CD1c-positive myeloid dendritic cell (primary cell): ENCODE data around the gene KRT2.
"Not testable (repeated sequence)": the region's sequence is repeated elsewhere in the genome, so short reads cannot be mapped to it uniquely, and the experiment has no call there.

ENCODE experiments used
- DNase-seq: peaks from one replicate; pipeline ENCODE4 v3.0.0-alpha.2; 2016; ENCODE audit errors: extremely low spot score

The KRT2 gene

DNA sequence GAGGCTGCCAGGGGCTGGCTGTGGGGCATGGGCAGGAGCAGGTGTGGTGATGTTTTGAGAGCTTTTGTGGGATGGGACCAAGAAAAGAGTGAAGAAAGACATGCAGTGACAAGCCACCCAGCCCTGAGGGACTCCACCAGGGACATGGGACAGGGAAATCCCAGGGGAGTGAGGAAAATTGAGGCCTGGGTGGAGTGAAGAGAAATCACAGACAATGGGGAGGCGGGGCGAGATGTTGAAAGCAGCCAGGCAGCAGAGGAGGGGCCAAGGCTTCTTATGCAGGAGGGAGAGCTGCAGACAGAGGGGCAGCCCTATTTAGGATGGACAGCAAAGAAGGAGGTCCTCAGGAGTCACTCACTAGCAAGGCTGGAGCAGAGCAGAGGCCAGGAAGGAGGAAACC lies 32.4 kb upstream of the KRT2 start:
- no peak for DNase-seq

DNA sequence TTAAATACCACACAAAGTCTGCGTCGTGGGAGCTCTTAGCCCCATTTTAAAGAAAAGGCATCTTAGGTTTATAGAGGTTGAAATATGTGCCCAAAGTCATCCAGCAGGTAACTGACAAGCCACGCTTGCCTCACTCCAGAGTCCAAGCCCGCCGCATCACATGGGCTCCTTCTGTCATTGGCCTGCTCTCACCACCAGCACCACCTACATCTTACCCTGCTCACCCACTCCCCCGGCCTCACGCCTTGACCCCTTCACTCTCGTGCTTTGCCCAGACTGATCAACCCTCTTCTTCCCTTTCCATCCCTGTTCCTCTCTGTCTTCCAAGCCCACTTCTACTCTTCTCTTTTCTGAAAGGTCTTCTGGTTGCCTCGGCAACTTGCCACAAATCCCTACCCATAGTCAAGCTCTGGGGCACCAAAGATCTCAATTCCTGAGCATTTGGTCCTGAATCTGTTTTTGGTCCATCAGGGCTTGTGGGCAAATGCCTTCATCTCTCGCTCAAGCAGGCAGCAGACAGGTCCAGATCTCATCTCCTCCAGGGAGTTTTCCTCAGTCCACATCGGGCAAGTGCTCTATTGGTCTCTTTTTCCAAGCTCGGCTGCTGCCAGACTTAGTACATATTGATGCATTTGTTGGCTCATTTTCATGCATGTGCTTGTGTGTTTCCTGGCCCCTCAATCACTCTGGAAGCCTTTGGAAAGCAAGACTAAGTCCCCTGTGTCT lies 31.7 kb upstream of the KRT2 start:
- DNase-seq: no peak

DNA sequence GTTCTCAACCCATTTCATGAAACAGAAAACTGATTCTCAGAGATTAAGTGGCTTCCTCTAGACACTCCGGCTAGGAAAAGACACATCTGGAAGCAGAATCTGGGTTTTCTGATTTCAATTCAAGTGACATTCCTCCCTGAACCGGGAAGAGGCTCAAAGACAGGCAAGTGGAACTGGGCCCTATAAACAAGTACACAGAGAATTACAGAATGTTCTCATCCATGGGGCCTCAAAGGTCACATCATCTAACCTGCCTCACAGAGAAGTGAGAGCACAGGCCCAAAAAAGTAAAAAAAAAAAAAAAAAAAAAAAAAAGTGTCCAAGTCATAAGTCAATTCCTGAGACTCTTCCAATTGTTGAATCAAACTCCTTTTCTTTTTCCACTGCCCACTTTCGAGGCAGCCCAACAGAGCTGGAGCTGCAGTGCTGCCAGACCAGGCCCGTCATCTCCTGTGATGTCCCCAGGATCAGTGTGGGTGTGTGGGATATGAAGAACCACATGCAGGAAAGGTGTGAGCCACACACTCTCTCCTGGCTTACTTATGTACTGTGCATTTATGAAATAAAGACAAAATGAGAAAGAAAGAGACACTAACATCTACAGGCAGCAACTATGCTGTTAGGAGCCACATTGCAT lies 31.0 kb upstream of the KRT2 start:
- no peak for DNase-seq

- no peak for DNase-seq
These were observed 30.3 kb upstream of the KRT2 start for GRCh38 chr12:52682381-52682660.

GRCh38 chr12:52681526-52682380 lies 29.7 kb upstream of the KRT2 start:
- no peak for DNase-seq

DNA sequence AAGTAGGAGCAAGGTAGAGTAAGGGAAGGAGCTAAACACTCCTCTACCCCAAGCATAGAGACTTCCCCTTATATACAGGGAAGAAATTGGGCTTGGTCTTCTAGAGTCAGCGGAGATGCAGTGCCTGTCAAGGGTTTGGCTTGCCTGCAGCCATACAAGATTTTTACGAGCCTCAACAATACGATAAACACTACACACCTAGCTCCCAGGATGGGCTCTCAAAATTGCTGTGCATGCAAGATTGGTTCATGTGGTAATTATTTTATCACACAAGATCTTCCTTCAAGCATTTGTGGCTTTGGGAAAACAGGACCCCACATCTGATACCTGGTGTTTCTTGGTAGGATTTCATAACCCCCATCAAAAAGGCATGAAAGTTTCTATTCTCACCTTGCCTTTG lies 28.4 kb upstream of the KRT2 start, which contains the start of gene KRT1:
KRT1 (minus strand) TSS at position 45 of the 400 bp plus-strand sequence. CDS start 59 bp downstream, outside the sequence.
- no peak for DNase-seq

- no peak for DNase-seq
These were observed 27.9 kb upstream of the KRT2 start for GRCh38 chr12:52679875-52680274.

DNA sequence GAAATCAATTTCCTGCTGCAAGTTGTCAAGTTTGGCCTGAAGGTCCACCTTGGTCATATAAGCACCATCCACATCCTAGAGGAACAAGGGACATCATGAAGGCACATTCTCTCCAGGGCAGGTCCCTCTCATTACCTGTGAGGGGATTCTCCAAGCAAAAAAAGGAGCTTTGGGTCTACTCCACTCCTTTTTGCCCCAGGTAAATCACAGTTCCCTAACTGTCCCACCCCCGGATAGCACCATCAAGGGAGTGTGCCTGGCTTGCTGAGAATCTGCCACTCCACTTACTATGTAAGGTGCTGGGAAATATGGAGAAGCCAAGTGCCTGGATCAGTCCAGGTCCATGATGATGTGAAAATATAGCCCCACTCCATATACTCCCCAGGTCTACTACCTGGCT lies 25.7 kb upstream of the KRT2 start:
- no peak for DNase-seq

DNA sequence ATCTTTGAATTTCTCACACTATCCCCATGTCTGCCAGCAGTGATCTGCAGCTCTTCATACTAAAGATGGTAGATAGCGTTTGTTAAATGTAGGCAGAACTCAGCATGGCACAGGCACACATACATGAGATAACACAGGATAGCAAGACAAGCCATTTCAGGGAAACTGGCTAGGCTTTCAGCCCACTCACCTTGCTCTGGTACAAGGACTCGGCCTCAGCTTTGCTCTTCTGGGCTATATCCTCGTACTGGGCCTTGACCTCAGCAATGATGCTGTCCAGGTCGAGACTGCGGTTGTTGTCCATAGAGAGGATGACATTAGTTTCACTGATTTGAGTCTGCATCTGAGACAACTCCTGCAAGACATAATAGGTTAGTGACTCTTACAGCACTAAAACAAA lies 25.1 kb upstream of the KRT2 start:
- DNase-seq: no peak

- no peak for DNase-seq
These were observed 24.2 kb upstream of the KRT2 start for GRCh38 chr12:52676163-52676562.

GRCh38 chr12:52675301-52675701 lies 23.3 kb upstream of the KRT2 start:
- DNase-seq: no peak

DNA sequence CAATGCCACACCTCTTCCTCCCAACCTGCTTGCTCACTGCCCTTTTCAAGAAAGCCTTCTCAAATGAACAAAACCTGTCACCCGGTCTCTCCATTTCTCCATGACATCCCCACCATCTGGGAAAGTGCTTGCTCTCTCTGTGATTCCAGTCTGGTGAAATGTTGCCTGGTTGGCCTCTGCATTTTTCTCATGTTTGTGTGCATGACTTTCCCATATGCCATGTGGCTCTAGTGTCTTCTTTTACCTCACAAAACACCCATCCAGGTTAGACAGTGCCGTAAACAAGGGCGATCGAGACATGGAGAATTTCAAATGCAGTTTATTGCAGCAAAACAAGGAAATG lies 22.4 kb upstream of the KRT2 start:
- no peak for DNase-seq

DNA sequence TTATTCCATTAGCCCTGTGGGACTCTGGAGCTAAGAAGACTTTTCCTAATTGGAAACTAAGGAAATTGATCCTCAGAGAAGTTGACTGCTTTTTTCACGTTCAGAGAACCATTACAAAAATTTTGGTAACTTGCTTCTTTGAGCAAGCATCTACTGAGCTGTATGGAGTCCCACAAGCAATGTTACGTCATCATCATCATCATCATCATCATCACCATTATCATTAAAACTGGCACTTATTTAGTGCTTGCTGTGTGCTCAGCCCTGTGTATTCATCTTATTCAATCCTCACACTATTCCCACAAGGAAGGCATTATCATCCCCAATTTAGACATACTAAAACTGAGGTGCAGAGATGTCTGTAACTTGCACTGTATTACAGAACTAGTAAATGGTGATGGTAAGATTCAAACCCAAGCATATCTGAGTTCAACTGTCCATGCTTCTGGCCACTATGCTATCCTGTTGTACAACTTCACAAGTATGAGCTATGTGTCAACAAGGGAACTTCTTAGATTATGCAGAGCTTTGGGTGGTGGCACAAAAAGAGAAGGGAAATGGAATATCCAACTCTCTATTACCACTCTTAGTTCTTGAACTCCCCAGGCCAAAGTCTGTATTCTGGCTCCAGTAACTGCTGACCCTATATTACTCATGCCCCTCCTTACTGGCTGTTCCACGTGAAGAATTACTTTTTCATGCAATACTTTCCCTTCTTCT lies 21.9 kb upstream of the KRT2 start:
- no peak for DNase-seq

- DNase-seq: no peak
These were observed 21.2 kb upstream of the KRT2 start for GRCh38 chr12:52673217-52673616.

DNA sequence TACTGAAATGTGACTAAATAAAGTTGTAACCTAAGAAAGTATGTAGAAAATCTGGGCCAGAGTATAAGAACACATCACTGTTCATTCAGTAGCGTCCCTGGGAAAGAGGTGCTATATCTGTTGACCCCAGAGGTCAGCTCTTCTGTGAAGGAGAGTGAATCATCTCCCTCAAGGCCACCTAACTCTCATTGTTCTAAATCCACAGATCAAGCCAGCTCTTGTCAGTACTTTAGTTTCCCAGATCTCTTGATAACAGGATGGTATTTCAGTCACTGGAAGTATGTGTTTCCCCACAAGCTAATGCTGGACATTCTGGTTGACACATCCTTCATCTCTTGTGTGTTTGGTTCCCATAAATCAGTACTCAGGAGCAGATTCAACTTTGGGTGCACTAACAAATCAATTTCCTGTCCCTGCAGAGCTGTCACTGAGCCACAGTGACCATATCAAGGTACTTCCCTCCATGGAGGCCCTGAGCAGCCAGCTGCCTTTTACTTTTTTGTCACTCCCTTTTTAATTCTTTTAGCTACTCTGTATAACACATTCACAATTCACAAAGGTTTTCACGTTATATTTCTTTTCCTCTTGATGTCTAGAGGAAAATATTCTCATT lies 20.4 kb upstream of the KRT2 start:
- no peak for DNase-seq

GRCh38 chr12:52670961-52671360 lies 18.9 kb upstream of the KRT2 start:
- no peak for DNase-seq

DNA sequence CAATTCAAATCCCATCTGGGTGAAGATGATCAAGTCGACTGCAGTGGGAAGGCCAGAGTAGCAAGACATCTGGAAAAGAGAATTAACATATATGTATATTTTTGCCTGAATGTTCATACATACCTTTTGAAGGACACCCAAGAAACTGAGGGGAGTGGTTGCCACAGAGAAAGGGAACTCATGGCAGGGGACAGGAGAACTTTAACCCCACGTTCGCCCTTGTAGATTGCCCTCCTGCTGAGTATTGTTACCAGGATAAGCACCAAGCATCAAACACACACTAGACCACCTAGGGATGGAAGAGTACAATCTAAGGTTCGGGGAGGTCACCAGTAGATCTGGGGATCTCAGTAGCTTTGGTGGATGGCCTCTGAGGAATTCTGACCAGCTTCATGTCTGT lies 18.5 kb upstream of the KRT2 start:
- no peak for DNase-seq

DNA sequence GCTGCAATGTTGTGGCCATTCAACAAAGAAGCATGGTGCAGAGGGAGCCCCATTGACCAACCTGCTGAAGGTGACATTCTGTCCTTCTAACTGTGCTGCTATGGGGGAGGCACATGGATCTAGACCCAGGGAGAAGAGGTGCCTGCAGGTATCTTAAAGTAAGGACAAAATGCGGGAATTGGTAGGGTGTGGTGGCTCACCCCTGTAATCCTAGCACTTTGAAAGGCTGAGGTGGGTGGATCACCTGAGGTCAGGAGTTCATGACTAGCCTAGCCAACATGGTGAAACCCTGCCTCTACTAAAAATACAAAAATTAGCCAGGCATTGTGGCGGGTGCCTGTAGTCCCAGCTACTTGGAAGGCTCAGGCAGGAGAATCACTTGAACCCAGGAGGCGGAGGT lies 17.9 kb upstream of the KRT2 start:
- not testable (repeated sequence) for DNase-seq

GRCh38 chr12:52669426-52669825 lies 17.4 kb upstream of the KRT2 start:
- no peak for DNase-seq

DNA sequence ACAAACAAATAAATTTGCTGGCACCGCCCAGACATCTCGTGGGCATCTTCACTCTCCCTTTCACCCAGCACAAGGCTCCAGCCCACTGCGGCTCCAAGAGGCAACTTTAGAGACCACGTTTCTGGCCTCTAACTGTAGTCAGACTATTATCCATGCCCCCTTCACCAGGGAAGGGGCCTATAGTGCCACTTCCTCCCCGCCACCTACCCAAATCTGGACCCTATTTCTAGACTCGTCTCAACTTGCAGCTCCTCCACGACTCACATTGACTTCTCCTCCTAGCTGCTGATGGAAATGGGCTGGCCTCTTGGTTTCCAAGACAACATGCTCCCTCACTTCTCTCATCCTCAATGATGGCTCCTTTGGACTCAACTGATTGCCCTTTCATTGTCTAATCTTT lies 15.9 kb upstream of the KRT2 start:
- no peak for DNase-seq

DNA sequence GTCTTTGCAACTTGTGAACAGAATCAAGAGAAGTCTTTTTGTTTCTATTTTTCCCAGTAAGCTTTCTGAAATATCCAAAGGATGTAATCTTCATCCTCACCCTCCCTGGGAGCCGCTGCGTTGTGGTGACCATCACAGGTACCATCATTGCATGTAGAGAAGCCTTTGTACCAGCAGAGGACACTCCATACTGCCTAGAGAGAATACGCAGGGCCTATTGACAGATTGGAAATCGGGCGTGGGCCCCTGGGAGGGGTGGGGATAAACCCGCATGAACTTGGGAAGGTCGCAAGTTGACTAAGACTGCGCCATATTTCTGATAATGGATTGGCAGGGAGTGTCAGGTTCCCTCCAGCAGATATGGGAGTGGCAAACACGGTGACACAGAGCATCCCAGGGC lies 15.5 kb upstream of the KRT2 start:
- no peak for DNase-seq

DNA sequence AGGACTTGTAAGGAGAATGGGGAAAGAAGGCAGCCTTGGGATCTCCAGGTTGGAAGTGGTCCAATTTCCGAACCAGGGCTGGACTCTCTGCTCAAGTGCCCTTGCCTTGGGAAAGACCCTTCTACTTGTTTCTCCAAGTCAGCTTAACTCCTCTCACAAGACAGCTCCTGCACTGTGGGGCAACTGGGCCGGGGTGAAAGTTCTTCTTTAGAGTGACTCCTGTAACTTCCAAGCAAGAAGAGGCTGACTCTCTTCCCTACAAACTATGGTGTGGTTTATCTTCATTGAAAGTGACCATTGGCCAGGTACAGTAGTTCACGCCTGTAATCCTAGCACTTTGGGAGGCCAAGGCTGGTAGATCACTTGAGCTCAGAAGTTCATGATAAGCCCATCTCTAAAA lies 14.5 kb upstream of the KRT2 start:
- DNase-seq: no peak
